ENCODE results near the gene CCNK. TPM values are rescaled to one million over a fixed set of nuclear protein-coding genes. Genes with fewer than 3 reads are reported as not detected.

Gene CCNK
- total and polyA plus RNA-seq, 2 of the 13 experiments (the other 11 are each of a cell fraction or from before 2014, with no cell fraction given), result 4.9 to 9.7 TPM

DNA sequence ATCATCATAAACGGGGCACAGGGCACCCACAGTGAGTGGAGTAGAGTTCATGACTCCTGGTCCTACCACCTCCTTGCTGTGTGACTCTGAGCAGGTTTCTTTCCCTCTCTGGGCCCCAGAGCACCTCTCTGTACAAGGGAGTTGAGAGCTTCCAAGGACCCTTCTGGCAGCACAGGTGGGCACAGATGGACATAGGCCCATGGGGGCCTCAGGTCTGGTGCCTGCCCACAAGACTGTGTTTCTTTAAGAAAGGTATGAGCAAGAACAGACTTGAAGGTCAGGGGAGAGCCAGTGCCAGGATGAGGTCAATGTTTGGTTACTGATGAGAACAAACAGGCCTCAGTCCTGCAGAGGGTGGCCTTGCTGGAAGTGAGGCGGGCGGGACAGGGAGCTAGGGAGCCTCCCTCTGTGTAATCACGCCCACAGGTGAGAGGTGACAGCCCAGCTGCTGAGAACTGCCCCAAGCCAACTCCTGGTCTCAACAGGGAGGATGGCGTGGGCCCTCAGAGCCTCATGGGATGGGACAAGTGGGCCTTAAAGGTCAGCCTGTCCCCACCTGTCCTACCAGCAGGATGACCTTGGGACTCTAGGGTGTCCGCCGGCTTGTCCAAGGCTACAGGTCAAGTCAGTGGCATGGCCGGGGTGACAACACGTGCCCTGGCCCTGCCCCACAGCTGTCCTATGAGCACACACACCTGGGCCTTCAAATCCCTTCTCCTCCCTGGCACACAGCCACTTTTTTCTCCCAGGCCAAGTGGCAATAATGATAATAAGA lies 73.7 kb downstream of the CCNK start:
- in situ Hi-C loops (cut with HindIII; ENCODE audit: extremely low pct_ligation_motif_present, low pct_unique_long_range_greater_than_20kb), result no loop called here
- TF ChIP-seq ZFX (CRISPR knock-in tag; IDR thresholded peaks at IDR 0.05; ENCODE audit: low read depth) (peak; percentile 84), ZNF543 (CRISPR knock-in tag; IDR thresholded peaks at IDR 0.05) (0 out of 2 replicates have a peak, but pooled peaks have one; percentile 48), GATAD1 (CRISPR knock-in tag; IDR thresholded peaks at IDR 0.05) (0 out of 2 replicates have a peak, but pooled peaks have one; percentile 26), ZSCAN25 (CRISPR knock-in tag; IDR thresholded peaks at IDR 0.05) (peak; percentile 66; the same call in 1 of the 2 replicates), ARHGAP35 (CRISPR knock-in tag; IDR thresholded peaks at IDR 0.05; ENCODE audit: borderline replicate concordance) (no peak), GABPA (IDR thresholded peaks at IDR 0.05; ENCODE audit: low read depth, low read length) (no peak), GABPA (CRISPR knock-in tag; IDR thresholded peaks at IDR 0.05; ENCODE audit: low read depth) (no peak), REXO4 (CRISPR knock-in tag; IDR thresholded peaks at IDR 0.05; ENCODE audit: borderline replicate concordance) (no peak), KDM2A (CRISPR knock-in tag; IDR thresholded peaks at IDR 0.05; ENCODE audit: borderline replicate concordance, low read depth) (peak; percentile 23; the same call in 1 of the 2 replicates)
- TF ChIP-seq, protein P1, sequence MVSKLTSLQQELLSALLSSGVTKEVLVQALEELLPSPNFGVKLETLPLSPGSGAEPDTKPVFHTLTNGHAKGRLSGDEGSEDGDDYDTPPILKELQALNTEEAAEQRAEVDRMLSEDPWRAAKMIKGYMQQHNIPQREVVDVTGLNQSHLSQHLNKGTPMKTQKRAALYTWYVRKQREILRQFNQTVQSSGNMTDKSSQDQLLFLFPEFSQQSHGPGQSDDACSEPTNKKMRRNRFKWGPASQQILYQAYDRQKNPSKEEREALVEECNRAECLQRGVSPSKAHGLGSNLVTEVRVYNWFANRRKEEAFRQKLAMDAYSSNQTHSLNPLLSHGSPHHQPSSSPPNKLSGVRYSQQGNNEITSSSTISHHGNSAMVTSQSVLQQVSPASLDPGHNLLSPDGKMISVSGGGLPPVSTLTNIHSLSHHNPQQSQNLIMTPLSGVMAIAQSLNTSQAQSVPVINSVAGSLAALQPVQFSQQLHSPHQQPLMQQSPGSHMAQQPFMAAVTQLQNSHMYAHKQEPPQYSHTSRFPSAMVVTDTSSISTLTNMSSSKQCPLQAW (CRISPR knock-in tag; IDR thresholded peaks at IDR 0.05), result peak; percentile 22; the same call in 1 of the 2 replicates
- TF ChIP-seq, protein P2, sequence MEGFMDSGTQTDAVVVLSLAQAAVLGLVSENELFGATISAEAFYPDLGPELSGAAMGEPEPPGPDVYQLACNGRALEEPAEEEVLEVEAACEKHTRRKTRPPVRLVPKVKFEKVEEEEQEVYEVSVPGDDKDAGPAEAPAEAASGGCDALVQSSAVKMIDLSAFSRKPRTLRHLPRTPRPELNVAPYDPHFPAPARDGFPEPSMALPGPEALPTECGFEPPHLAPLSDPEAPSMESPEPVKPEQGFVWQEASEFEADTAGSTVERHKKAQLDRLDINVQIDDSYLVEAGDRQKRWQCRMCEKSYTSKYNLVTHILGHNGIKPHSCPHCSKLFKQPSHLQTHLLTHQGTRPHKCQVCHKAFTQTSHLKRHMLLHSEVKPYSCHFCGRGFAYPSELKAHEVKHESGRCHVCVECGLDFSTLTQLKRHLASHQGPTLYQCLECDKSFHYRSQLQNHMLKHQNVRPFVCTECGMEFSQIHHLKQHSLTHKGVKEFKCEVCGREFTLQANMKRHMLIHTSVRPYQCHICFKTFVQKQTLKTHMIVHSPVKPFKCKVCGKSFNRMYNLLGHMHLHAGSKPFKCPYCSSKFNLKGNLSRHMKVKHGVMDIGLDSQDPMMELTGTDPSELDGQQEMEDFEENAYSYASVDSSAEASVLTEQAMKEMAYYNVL (CRISPR knock-in tag; IDR thresholded peaks at IDR 0.05; ENCODE audit: borderline replicate concordance), result 0 out of 2 replicates have a peak, but pooled peaks have one; percentile 66
- TF ChIP-seq, protein P3, sequence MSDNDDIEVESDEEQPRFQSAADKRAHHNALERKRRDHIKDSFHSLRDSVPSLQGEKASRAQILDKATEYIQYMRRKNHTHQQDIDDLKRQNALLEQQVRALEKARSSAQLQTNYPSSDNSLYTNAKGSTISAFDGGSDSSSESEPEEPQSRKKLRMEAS (IDR thresholded peaks at IDR 0.05), result peak; percentile 75
- TF ChIP-seq, protein P4, sequence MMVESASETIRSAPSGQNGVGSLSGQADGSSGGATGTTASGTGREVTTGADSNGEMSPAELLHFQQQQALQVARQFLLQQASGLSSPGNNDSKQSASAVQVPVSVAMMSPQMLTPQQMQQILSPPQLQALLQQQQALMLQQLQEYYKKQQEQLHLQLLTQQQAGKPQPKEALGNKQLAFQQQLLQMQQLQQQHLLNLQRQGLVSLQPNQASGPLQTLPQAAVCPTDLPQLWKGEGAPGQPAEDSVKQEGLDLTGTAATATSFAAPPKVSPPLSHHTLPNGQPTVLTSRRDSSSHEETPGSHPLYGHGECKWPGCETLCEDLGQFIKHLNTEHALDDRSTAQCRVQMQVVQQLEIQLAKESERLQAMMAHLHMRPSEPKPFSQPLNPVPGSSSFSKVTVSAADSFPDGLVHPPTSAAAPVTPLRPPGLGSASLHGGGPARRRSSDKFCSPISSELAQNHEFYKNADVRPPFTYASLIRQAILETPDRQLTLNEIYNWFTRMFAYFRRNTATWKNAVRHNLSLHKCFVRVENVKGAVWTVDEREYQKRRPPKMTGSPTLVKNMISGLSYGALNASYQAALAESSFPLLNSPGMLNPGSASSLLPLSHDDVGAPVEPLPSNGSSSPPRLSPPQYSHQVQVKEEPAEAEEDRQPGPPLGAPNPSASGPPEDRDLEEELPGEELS (CRISPR knock-in tag; IDR thresholded peaks at IDR 0.05), result peak; percentile 76
- TF ChIP-seq, protein P5, sequence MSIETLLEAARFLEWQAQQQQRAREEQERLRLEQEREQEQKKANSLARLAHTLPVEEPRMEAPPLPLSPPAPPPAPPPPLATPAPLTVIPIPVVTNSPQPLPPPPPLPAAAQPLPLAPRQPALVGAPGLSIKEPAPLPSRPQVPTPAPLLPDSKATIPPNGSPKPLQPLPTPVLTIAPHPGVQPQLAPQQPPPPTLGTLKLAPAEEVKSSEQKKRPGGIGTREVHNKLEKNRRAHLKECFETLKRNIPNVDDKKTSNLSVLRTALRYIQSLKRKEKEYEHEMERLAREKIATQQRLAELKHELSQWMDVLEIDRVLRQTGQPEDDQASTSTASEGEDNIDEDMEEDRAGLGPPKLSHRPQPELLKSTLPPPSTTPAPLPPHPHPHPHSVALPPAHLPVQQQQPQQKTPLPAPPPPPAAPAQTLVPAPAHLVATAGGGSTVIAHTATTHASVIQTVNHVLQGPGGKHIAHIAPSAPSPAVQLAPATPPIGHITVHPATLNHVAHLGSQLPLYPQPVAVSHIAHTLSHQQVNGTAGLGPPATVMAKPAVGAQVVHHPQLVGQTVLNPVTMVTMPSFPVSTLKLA (IDR thresholded peaks at IDR 0.05), result 0 out of 2 replicates have a peak, but pooled peaks have one; percentile 13

More for the DNA sequence above, 73.7 kb downstream of the CCNK start:
- ChIA-PET POLR2A (interaction anchor here (0.6 to 5.5 kb wide), 12 partner anchors 9 to 74 kb away, joined by 3 to 101 read pairs (median 4); partner anchors contain the start of genes CCDC85C, CCNK and SETD3), CTCF (ENCODE audit: low intra/inter-chr PET ratio, low total read pairs) (no interaction called here)
- intact Hi-C loops (cut with micrococcal nuclease; ENCODE audit: unreplicated experiment), result loop anchor here (1.0 kb wide), 2 partner anchors 8 to 19 kb away; no protein-coding TSS in a partner anchor
- Histone ChIP-seq H3K4me2 (ENCODE audit: low read depth, low read length) (peak overlapping the region; percentile 69), H3K27me3 (ENCODE audit: control insufficient read depth in 1 of 2, insufficient read depth in 2 of 2, low read length in 2 of 2) (no peaks in the 10 kb centered on the region), H3K36me3 (replicated peaks in 1 of 2; ENCODE audit: control insufficient read depth in 1 of 2, insufficient read depth in 2 of 2, low read length in 2 of 2) (peaks cover 0 to 3% of the 10 kb centered on the region in 2 experiments; a peak in 2 of 5 replicates), H3K4me3 (replicated peaks in 1 of 3; ENCODE audit: insufficient read depth in 1 of 3, low read depth in 2 of 3, low read length in 3 of 3) (peak overlapping the region in 1 of 3 experiments; percentile 56; a peak in 1 of 6 replicates), H3K9me3 (ENCODE audit: low read length) (no peaks in the 10 kb centered on the region), H3K9ac (ENCODE audit: insufficient read depth, low read depth, low read length) (peak overlapping the region; percentile 75), H3K27ac (ENCODE audit: extremely low read length, insufficient read depth, low read length) (peak overlapping the region; percentile 85), H4K20me1 (ENCODE audit: insufficient read depth, low read length) (0 out of 2 replicates have a peak, but pooled peaks cover 3% of the 10 kb centered on the region), H2AFZ (ENCODE audit: low read length) (no peak overlapping the region), H3K79me2 (ENCODE audit: insufficient read depth, low read length) (peaks cover 82% of the 10 kb centered on the region), H3K4me1 (ENCODE audit: insufficient read depth, low read length) (peaks cover 95% of the 10 kb centered on the region)
- WGBS (ENCODE audit: low lambda C conversion rate), result 0% methylated on average over 5 of the region's 9 CpGs
- FAIRE-seq (peak; percentile 95), ATAC-seq (peak; percentile 82), DNase-seq (ENCODE audit: low spot score) (peak; percentile 88)
- no TSS peak for BruUV-seq (replicated peaks)

Measured in HepG2 (cell line).